GM12878 (cell line): ENCODE results near the gene ACOT13. TPM values are rescaled to one million over a fixed set of nuclear protein-coding genes. Genes with fewer than 3 reads are reported as not detected.

Experiments used
- E4F1 ChIP-seq: fragments of 450-650 bp; IDR thresholded peaks from 2 replicates; pipeline ENCODE4 v1.6.1; 2018; ENCODE audit warnings: borderline replicate concordance, mild to moderate bottlenecking; ENCODE audit not compliant: partially characterized antibody
- IKZF1 ChIP-seq: fragments of 450-650 bp; conservative IDR thresholded peaks from 2 replicates; pipeline ENCODE4 v1.6.1; 2017; ENCODE audit warnings: antibody characterized with exemption, mild to moderate bottlenecking
- MEF2A ChIP-seq: IDR thresholded peaks from 2 replicates; pipeline ENCODE4 v1.6.1; 2011; ENCODE audit warnings: low read depth, mild to moderate bottlenecking, low read length, moderate library complexity; ENCODE audit not compliant: insufficient read depth
- MTA3 ChIP-seq: IDR thresholded peaks from 2 replicates; pipeline ENCODE4 v1.6.1; 2012; ENCODE audit warnings: low read length, inconsistent platforms, borderline replicate concordance
- NFXL1 ChIP-seq: fragments of 450-650 bp; IDR thresholded peaks from 2 replicates; pipeline ENCODE4 v1.6.1; 2017; ENCODE audit warnings: antibody characterized with exemption, mild to moderate bottlenecking, borderline replicate concordance
- NFYA ChIP-seq: IDR thresholded peaks from 2 replicates; pipeline ENCODE4 v1.6.1; 2011; ENCODE audit warnings: low read depth, mild to moderate bottlenecking, low read length, improper control_type of control experiment, borderline replicate concordance
- ZNF207 ChIP-seq: fragments of 450-650 bp; IDR thresholded peaks from 2 replicates; pipeline ENCODE4 v1.6.1; 2014; ENCODE audit warnings: antibody characterized with exemption, mild to moderate bottlenecking, borderline replicate concordance
- polyA plus RNA-seq, 11 experiments: library from polyadenylated mRNA; depleted of rRNA in 4 of 11; unstranded in 6 of 11; stranded (reverse) in 5 of 11; fragments of >200 nt; fragmentation: Nextera tagmentation in 4 of 11; fragmentation: Illumina TruSeq in 1 of 11; extraction: Ambion mirVana in 4 of 11; extraction: Trizol in 1 of 11; gene quantifications; 1 replicate in 1 of 11; 2 replicates in 10 of 11; pipeline versions ENCODE4 v1.2.1 to v1.2.3, GENCODE V29; 2011 to 2016; ENCODE audit warnings: inconsistent platforms in 2 of 11, missing spikeins in 2 of 11, low read depth in 1 of 11
- total RNA-seq, 4 experiments: library from RNA; depleted of rRNA in 3 of 4; stranded (reverse); fragments of >200 nt in 3 of 4; fragmentation: Illumina TruSeq in 1 of 4; extraction: Trizol in 1 of 4; gene quantifications; 2 replicates each; pipeline versions ENCODE4 v1.2.1 to v1.2.3, GENCODE V29; 2013 to 2021
- TF ChIP-seq, protein P1 (sequence below): fragments of 450-650 bp; IDR thresholded peaks from 2 replicates; pipeline ENCODE4 v1.6.1; 2018; ENCODE audit warnings: mild to moderate bottlenecking, low read depth, moderate library complexity; ENCODE audit not compliant: partially characterized antibody

The ACOT13 gene
- total and polyA plus RNA-seq, 10 of the 15 experiments (the other 5 are each of a cell fraction or from before 2014, with no cell fraction given): 6.0 to 60.6 (median 36.6) TPM

- TF ChIP-seq MTA3 (no peak), NFYA (no peak), NFXL1 (no peak), E4F1 (no peak), MEF2A (0 out of 2 replicates have a peak, but pooled peaks have one; percentile 1), IKZF1 (0 out of 2 replicates have a peak, but pooled peaks have one; percentile 0), ZNF207 (no peak; the same call in 1 of the 2 replicates)
- TF ChIP-seq, protein P1, sequence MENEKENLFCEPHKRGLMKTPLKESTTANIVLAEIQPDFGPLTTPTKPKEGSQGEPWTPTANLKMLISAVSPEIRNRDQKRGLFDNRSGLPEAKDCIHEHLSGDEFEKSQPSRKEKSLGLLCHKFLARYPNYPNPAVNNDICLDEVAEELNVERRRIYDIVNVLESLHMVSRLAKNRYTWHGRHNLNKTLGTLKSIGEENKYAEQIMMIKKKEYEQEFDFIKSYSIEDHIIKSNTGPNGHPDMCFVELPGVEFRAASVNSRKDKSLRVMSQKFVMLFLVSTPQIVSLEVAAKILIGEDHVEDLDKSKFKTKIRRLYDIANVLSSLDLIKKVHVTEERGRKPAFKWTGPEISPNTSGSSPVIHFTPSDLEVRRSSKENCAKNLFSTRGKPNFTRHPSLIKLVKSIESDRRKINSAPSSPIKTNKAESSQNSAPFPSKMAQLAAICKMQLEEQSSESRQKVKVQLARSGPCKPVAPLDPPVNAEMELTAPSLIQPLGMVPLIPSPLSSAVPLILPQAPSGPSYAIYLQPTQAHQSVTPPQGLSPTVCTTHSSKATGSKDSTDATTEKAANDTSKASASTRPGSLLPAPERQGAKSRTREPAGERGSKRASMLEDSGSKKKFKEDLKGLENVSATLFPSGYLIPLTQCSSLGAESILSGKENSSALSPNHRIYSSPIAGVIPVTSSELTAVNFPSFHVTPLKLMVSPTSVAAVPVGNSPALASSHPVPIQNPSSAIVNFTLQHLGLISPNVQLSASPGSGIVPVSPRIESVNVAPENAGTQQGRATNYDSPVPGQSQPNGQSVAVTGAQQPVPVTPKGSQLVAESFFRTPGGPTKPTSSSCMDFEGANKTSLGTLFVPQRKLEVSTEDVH: no peak
- TF ChIP-seq, all 136 proteins: peak for 47
These were observed 54.8 kb downstream of the ACOT13 start (continued) for GRCh38 chr6:24721461-24722215.
